ENCODE measurements around the gene PCSK5.

DNA sequence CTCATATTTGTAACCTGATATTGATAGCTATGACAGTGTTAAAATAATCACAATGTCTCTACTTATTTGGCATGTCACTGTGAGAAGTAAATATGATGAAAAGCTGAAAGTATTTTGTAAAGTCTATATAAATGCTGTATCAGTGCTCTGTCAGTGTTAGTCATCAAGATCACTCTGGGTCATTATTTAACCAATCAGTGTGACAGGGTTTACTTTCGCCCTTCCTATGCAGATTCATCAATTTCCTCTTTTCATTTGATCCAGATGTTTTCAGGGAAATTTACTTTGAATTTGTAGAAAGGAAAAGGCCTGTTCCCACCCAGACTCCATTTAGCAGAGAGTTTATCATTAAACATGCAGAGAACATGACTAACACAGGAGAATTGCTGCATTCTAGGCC lies 9.9 kb upstream of the PCSK5 start:
- TF ChIP-seq POLR2A (IDR thresholded peaks at IDR 0.05; ENCODE audit: borderline replicate concordance, extremely low read depth, insufficient read depth, insufficient read length) (no peak), EZH2 (IDR thresholded peaks at IDR 0.05) (no peak), POLR2AphosphoS5 (IDR thresholded peaks at IDR 0.05; ENCODE audit: low read depth, low read length) (no peak), EGR1 (IDR thresholded peaks at IDR 0.05; ENCODE audit: low read depth) (no peak), RAD21 (IDR thresholded peaks at IDR 0.05; ENCODE audit: low read depth) (no peak), CBX3 (IDR thresholded peaks at IDR 0.05; ENCODE audit: low read depth) (no peak), TCF7L2 (IDR thresholded peaks at IDR 0.05; ENCODE audit: borderline replicate concordance, extremely low read depth, insufficient read depth, insufficient read length) (no peak), SP1 (IDR thresholded peaks at IDR 0.05; ENCODE audit: low read depth) (no peak)
- TF ChIP-seq, protein P1, sequence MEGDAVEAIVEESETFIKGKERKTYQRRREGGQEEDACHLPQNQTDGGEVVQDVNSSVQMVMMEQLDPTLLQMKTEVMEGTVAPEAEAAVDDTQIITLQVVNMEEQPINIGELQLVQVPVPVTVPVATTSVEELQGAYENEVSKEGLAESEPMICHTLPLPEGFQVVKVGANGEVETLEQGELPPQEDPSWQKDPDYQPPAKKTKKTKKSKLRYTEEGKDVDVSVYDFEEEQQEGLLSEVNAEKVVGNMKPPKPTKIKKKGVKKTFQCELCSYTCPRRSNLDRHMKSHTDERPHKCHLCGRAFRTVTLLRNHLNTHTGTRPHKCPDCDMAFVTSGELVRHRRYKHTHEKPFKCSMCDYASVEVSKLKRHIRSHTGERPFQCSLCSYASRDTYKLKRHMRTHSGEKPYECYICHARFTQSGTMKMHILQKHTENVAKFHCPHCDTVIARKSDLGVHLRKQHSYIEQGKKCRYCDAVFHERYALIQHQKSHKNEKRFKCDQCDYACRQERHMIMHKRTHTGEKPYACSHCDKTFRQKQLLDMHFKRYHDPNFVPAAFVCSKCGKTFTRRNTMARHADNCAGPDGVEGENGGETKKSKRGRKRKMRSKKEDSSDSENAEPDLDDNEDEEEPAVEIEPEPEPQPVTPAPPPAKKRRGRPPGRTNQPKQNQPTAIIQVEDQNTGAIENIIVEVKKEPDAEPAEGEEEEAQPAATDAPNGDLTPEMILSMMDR (IDR thresholded peaks at IDR 0.05 in 2 of 3, conservative IDR thresholded peaks at IDR 0.05 in 1 of 3; ENCODE audit: borderline replicate concordance in 1 of 3, insufficient read depth in 1 of 3, low read depth in 2 of 3, low read length in 2 of 3): no peak
- TF ChIP-seq, protein P2, sequence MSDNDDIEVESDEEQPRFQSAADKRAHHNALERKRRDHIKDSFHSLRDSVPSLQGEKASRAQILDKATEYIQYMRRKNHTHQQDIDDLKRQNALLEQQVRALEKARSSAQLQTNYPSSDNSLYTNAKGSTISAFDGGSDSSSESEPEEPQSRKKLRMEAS (IDR thresholded peaks at IDR 0.05): no peak
- TF ChIP-seq, protein P3, sequence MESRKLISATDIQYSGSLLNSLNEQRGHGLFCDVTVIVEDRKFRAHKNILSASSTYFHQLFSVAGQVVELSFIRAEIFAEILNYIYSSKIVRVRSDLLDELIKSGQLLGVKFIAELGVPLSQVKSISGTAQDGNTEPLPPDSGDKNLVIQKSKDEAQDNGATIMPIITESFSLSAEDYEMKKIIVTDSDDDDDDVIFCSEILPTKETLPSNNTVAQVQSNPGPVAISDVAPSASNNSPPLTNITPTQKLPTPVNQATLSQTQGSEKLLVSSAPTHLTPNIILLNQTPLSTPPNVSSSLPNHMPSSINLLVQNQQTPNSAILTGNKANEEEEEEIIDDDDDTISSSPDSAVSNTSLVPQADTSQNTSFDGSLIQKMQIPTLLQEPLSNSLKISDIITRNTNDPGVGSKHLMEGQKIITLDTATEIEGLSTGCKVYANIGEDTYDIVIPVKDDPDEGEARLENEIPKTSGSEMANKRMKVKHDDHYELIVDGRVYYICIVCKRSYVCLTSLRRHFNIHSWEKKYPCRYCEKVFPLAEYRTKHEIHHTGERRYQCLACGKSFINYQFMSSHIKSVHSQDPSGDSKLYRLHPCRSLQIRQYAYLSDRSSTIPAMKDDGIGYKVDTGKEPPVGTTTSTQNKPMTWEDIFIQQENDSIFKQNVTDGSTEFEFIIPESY (IDR thresholded peaks at IDR 0.05; ENCODE audit: extremely low read depth, insufficient replicate concordance, low read length): no peak
- TF ChIP-seq, protein P4, sequence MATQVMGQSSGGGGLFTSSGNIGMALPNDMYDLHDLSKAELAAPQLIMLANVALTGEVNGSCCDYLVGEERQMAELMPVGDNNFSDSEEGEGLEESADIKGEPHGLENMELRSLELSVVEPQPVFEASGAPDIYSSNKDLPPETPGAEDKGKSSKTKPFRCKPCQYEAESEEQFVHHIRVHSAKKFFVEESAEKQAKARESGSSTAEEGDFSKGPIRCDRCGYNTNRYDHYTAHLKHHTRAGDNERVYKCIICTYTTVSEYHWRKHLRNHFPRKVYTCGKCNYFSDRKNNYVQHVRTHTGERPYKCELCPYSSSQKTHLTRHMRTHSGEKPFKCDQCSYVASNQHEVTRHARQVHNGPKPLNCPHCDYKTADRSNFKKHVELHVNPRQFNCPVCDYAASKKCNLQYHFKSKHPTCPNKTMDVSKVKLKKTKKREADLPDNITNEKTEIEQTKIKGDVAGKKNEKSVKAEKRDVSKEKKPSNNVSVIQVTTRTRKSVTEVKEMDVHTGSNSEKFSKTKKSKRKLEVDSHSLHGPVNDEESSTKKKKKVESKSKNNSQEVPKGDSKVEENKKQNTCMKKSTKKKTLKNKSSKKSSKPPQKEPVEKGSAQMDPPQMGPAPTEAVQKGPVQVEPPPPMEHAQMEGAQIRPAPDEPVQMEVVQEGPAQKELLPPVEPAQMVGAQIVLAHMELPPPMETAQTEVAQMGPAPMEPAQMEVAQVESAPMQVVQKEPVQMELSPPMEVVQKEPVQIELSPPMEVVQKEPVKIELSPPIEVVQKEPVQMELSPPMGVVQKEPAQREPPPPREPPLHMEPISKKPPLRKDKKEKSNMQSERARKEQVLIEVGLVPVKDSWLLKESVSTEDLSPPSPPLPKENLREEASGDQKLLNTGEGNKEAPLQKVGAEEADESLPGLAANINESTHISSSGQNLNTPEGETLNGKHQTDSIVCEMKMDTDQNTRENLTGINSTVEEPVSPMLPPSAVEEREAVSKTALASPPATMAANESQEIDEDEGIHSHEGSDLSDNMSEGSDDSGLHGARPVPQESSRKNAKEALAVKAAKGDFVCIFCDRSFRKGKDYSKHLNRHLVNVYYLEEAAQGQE (IDR thresholded peaks at IDR 0.05; ENCODE audit: low read depth): no peak
